Measurements from ENCODE around the gene KAZN. TPM values are rescaled to one million over a fixed set of nuclear protein-coding genes. Genes with fewer than 3 reads are reported as not detected.

Gene KAZN
- total RNA-seq, 2 experiments from 2014 or later = 0.22 to 0.55 TPM

DNA sequence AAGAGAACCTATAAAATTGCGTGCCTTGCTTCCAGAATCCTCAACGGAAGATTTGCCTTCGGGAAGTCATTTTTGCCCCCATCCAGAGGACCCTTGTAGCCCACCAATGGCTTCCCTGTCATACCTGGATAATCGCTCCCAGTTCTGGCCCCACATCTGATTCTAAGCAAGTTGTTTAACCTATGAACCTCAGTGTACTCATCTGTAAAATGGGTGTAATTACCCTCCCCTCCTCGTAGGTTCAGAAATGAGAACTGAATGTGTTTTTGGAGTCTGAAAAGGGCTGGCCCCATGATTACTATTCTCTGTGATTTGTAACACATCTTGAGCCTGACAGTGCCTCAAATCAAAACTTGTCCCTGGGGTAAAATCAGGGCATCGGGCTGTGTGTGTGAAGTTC lies 473.5 kb downstream of the KAZN start:
- DNase-seq = no peak
- Mint-ChIP-seq H3K27ac (no peak overlapping the region), H3K36me3 (ENCODE audit: low read depth) (no peaks in the 10 kb centered on the region), H3K4me1 (ENCODE audit: low read depth) (no peaks in the 10 kb centered on the region), H3K9me3 (no peaks in the 10 kb centered on the region), H3K4me3 (no peak overlapping the region), H3K27me3 (no peaks in the 10 kb centered on the region)
- H3K36me3 ChIP-seq (ENCODE audit: insufficient read depth, low read length) = no peaks in the 10 kb centered on the region
- no peak overlapping the region for H3K27ac ChIP-seq (ENCODE audit: low read depth in 1 of 2, low read length in 2 of 2)
- no peaks in the 10 kb centered on the region for H3K27me3 ChIP-seq (ENCODE audit: control insufficient read depth in 1 of 2, insufficient read depth in 2 of 2, low read length in 2 of 2)
- no peaks in the 10 kb centered on the region for H3K9me3 ChIP-seq (ENCODE audit: control insufficient read depth in 1 of 2, insufficient read depth in 1 of 2, low read length in 2 of 2)
- intact Hi-C loops (cut with DNase I, micrococcal nuclease) = no loop called here
- ChIA-PET POLR2A (no interaction called here), CTCF (no interaction called here)
- no peak for ATAC-seq (ENCODE audit: poor library complexity)
- no peaks in the 10 kb centered on the region for H3K4me1 ChIP-seq (ENCODE audit: insufficient read depth, low read length)
- no peak overlapping the region for H3K4me3 ChIP-seq (ENCODE audit: low read length)
- TF ChIP-seq, protein P1, sequence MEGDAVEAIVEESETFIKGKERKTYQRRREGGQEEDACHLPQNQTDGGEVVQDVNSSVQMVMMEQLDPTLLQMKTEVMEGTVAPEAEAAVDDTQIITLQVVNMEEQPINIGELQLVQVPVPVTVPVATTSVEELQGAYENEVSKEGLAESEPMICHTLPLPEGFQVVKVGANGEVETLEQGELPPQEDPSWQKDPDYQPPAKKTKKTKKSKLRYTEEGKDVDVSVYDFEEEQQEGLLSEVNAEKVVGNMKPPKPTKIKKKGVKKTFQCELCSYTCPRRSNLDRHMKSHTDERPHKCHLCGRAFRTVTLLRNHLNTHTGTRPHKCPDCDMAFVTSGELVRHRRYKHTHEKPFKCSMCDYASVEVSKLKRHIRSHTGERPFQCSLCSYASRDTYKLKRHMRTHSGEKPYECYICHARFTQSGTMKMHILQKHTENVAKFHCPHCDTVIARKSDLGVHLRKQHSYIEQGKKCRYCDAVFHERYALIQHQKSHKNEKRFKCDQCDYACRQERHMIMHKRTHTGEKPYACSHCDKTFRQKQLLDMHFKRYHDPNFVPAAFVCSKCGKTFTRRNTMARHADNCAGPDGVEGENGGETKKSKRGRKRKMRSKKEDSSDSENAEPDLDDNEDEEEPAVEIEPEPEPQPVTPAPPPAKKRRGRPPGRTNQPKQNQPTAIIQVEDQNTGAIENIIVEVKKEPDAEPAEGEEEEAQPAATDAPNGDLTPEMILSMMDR (IDR thresholded peaks at IDR 0.05) = no peak

DNA sequence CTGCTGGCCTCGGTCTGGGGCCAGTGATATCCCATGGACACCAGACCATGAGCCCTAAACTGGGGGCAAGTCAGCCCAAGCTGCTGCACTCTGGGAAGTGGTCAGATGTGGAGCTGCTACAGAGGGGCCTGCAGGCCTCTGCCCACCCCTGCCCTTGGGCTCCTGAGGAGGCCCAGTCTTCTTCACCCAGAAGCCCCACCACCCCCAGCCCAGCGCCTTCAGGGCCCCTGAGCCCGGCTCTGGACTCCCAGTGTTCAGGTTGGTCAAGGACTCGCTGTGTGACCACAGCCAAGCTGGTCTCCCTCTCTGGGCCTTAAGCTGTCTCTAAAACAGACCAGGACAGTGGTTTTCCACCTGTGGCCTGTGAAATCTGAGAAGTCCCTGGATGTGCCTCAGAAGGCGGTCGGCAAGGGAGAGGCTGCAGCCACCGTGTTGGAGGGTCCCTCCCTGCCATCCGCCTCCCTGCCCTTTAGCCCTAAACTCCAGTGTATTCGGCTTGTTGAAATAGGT lies 475.4 kb downstream of the KAZN start:
- no peaks in the 10 kb centered on the region for H3K36me3 ChIP-seq (ENCODE audit: insufficient read depth, low read length)
- H3K27me3 ChIP-seq (ENCODE audit: control insufficient read depth in 1 of 2, insufficient read depth in 2 of 2, low read length in 2 of 2) = no peaks in the 10 kb centered on the region
- ATAC-seq (ENCODE audit: poor library complexity) (no peak), DNase-seq (no peak)
- H3K9me3 ChIP-seq (ENCODE audit: control insufficient read depth in 1 of 2, insufficient read depth in 1 of 2, low read length in 2 of 2) = no peaks in the 10 kb centered on the region
- intact Hi-C loops (cut with DNase I, micrococcal nuclease) = no loop called here
- CTCF ChIA-PET = no interaction called here
- POLR2A ChIA-PET = no interaction called here
- no peaks in the 10 kb centered on the region for H3K4me1 ChIP-seq (ENCODE audit: insufficient read depth, low read length)
- Mint-ChIP-seq H3K4me3 (no peak overlapping the region), H3K27me3 (no peaks in the 10 kb centered on the region), H3K36me3 (ENCODE audit: low read depth) (no peaks in the 10 kb centered on the region), H3K4me1 (ENCODE audit: low read depth) (no peaks in the 10 kb centered on the region), H3K27ac (no peak overlapping the region), H3K9me3 (no peaks in the 10 kb centered on the region)
- TF ChIP-seq, protein P1 (IDR thresholded peaks at IDR 0.05) = no peak
- H3K4me3 ChIP-seq (ENCODE audit: low read length) = no peak overlapping the region
- H3K27ac ChIP-seq (ENCODE audit: low read depth in 1 of 2, low read length in 2 of 2) = no peak overlapping the region

DNA sequence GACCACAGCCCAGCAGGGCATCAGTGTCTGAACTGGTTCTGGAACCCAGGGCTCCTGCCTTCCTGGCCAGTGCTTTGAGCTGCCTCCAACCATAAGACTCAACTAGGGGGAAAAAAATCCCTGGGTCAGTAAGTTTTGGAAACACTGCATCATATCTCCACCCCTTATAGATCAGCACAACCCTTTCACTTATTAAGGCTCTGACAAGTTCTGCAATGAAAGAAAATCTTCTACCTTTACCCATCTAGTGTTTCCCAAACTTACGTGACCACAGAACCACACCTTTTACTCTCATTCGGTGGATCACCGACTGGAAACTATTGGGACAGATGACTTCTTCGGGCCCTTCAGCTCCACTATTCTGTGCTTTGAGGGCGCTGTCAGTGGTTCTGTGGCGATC lies 476.7 kb downstream of the KAZN start:
- H3K4me3 ChIP-seq (ENCODE audit: low read length) = no peak overlapping the region
- Mint-ChIP-seq H3K36me3 (ENCODE audit: low read depth) (no peaks in the 10 kb centered on the region), H3K27me3 (no peaks in the 10 kb centered on the region), H3K4me3 (no peak overlapping the region), H3K9me3 (no peaks in the 10 kb centered on the region), H3K4me1 (ENCODE audit: low read depth) (no peaks in the 10 kb centered on the region), H3K27ac (no peak overlapping the region)
- TF ChIP-seq, protein P1 (IDR thresholded peaks at IDR 0.05) = no peak
- ChIA-PET CTCF (no interaction called here), POLR2A (no interaction called here)
- no peaks in the 10 kb centered on the region for H3K9me3 ChIP-seq (ENCODE audit: control insufficient read depth in 1 of 2, insufficient read depth in 1 of 2, low read length in 2 of 2)
- no peaks in the 10 kb centered on the region for H3K27me3 ChIP-seq (ENCODE audit: control insufficient read depth in 1 of 2, insufficient read depth in 2 of 2, low read length in 2 of 2)
- intact Hi-C loops (cut with DNase I, micrococcal nuclease) = no loop called here
- H3K4me1 ChIP-seq (ENCODE audit: insufficient read depth, low read length) = no peaks in the 10 kb centered on the region
- no peaks in the 10 kb centered on the region for H3K36me3 ChIP-seq (ENCODE audit: insufficient read depth, low read length)
- no peak for ATAC-seq (ENCODE audit: poor library complexity)
- DNase-seq = no peak
- no peak overlapping the region for H3K27ac ChIP-seq (ENCODE audit: low read depth in 1 of 2, low read length in 2 of 2)

Data from CD4-positive, alpha-beta T cell (primary cell).